D341Med (cell line): ENCODE data around the gene PERCC1.
"Not testable (repeated sequence)": the region's sequence is repeated elsewhere in the genome, so short reads cannot be mapped to it uniquely, and the experiment has no call there.

Source experiments
- DNase-seq: peaks from one replicate; pipeline ENCODE4 v3.0.0; 2012; ENCODE audit warnings: low spot score

Gene PERCC1

GRCh38 chr16:1434644-1435592 lies 4.0 kb downstream of the PERCC1 start:
- no peak for DNase-seq

- no peak for DNase-seq
Observed at GRCh38 chr16:1435921-1436697, 5.2 kb downstream of the PERCC1 start.

GRCh38 chr16:1436731-1437355 lies 6.0 kb downstream of the PERCC1 start:
- DNase-seq: no peak

GRCh38 chr16:1437606-1438005 lies 6.7 kb downstream of the PERCC1 start:
- no peak for DNase-seq

- DNase-seq: no peak
Observed at GRCh38 chr16:1438229-1439057, 7.6 kb downstream of the PERCC1 start.

GRCh38 chr16:1439058-1439698 lies 8.3 kb downstream of the PERCC1 start:
- DNase-seq: no peak

- not testable (repeated sequence) for DNase-seq
Observed at GRCh38 chr16:1439699-1440074, 8.8 kb downstream of the PERCC1 start.

- no peak for DNase-seq
Observed at GRCh38 chr16:1441391-1441829, 10.5 kb downstream of the PERCC1 start.

- DNase-seq: no peak
Observed at GRCh38 chr16:1442697-1443096, 11.8 kb downstream of the PERCC1 start.

GRCh38 chr16:1443403-1443973 lies 12.6 kb downstream of the PERCC1 start:
- DNase-seq: no peak

GRCh38 chr16:1443980-1444729 lies 13.3 kb downstream of the PERCC1 start, which contains the start of gene CCDC154:
Gene CCDC154, minus strand, starts transcription at chr16:1444556. Its CDS starts 234 bp downstream, at chr16:1444322.
- no peak for DNase-seq

- no peak for DNase-seq
Observed at GRCh38 chr16:1444730-1445517, 14.0 kb downstream of the PERCC1 start.

GRCh38 chr16:1445518-1446203 lies 14.8 kb downstream of the PERCC1 start:
- DNase-seq: no peak

GRCh38 chr16:1446296-1447080 lies 15.6 kb downstream of the PERCC1 start:
- DNase-seq: no peak

- no peak for DNase-seq
Observed at GRCh38 chr16:1447965-1448364, 17.1 kb downstream of the PERCC1 start.

GRCh38 chr16:1448536-1449116 lies 17.7 kb downstream of the PERCC1 start:
- DNase-seq: no peak

- DNase-seq: no peak
Observed at GRCh38 chr16:1449201-1449788, 18.4 kb downstream of the PERCC1 start.
